Cortex of kidney (tissue), 1 donor: ENCODE results near the gene ST8SIA4.
"Not testable (repeated sequence)": the region's sequence is repeated elsewhere in the genome, so short reads cannot be mapped to it uniquely, and the experiment has no call there.

Experiments used
- DNase-seq: peaks from one replicate; lab custom pipeline; 2025; lab: John Stamatoyannopoulos, UW

ST8SIA4 gene

DNA sequence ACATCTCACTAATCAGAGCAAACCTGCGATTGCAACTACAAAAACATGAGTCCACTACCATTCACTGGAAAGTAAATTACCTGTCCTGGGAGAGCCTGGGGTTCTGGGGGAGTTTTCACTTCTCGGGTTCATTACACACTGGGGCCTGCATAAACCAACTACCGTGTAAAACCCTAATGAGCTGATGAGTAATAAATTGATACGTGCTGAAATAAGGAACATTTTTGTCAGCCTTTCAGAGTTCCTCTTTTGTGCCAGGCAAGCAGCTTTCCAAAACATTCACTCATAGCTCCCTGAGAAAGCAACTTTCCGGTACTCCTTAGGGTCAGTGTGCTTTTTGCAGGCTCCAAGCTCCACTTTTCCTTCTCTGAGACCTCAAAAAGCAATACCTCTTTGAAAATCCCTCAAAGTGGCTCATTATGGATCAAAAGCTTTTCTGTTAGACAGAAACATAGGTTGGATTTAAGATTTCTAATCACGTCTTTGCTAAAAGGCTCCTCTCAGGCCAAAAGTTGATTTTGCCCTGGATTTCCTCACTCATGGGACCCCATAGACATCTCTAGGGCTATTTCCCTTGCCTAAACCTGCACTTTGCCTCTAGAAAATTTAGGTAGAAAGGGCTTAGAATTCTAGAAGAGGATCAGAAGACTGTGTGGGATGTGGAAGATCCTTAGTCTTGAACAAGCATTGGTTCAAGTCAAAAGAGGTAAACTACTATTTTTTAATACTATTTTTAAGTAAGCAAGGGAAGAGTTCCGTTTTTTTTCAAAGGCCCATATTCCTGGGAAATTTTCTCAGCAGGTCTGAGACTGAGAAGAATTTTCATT lies 74.8 kb downstream of the ST8SIA4 start:
- no peak for DNase-seq

DNA sequence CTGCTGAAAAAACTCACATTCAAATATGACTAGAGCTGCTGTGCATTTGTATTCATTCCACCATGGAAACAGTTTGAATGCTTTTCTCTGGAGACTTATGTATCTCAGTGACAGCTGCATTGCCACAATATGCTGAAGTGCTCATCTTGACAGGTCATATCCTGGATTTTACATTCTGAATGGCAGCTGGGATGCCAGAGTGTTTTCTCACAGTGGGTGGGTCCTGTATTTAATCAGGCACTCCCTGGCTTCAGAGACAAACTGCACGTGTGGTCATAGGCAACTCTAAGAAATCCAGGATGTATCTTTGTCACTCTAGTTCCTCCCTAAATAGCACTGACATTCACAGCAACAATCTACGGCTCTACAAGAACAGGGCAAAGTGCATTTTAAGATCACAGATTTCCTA lies 75.6 kb downstream of the ST8SIA4 start:
- DNase-seq = no peak

DNA sequence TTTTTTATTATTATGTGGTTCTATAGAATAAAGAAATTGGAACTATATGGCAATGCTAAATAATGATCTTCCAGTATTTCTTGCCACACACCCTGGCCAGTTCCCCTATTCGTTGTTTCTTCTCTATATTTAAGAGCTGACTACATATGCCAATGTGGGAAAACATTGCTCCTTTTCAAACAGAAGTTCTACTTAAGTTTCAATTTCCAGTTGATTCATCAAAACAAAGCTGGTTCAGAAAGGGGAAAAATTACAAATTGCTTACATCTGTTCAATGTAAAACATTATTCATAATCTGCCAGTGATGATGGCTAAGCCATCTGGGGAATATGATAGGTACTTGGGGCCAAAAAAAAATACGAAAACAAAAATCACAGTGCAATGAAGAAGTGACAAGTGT lies 76.9 kb downstream of the ST8SIA4 start:
- no peak for DNase-seq

DNA sequence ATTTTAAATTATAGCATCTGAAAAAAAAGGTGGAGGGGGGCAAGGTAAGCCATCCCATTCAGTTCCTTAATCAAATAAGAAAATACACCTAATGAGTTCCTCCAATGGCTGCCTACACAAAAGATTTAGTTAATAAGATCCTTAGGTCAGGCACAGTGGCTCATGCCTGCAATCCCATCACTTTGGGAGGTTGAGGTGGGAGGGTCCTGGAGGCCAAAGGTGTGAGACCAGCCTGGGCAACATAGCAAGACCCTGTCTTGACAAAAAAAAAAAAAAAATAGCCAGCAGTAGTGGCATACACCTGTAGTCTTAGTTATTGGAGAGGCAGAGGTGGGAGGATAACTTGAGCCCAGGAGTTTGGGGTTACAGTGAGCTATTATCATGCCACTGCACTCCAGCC lies 78.4 kb downstream of the ST8SIA4 start:
- no peak for DNase-seq

DNA sequence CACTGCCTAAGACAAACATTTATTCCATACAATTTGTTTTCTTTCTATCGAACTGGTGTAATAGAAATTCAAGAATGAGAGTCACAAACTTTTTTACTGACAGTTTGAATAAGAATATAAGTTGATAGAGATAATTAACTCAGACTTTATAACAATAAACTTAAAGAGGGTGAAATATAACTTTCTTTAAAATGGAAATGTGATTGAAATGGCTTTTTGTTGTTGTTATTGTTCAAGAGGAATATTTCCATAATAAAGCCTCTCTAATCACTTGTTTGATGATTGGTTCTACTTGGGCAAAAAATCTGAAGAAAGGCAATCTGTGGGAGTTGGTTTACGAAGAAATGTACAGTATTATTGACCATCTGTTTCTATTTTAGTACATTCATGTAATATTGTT lies 79.3 kb downstream of the ST8SIA4 start:
- DNase-seq = no peak

DNA sequence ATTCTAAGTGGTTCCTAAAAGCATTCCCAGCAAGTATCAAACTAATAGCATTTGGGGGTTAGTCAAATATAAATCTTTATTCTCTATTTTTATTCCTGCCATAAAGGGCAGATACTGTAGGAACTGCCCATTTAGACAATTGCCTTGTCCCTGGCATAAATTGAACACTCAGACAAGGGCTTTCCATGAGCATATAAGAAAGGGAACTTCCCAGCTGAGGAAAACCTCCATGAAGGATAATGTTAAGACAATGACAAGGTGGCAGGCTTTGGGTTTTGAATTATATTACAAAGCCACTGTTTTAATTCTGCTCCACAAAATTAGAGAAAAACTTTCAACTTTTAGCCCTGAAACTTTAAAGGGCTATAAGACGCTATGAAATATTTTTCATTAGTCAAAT lies 81.3 kb downstream of the ST8SIA4 start:
- DNase-seq = no peak

DNA sequence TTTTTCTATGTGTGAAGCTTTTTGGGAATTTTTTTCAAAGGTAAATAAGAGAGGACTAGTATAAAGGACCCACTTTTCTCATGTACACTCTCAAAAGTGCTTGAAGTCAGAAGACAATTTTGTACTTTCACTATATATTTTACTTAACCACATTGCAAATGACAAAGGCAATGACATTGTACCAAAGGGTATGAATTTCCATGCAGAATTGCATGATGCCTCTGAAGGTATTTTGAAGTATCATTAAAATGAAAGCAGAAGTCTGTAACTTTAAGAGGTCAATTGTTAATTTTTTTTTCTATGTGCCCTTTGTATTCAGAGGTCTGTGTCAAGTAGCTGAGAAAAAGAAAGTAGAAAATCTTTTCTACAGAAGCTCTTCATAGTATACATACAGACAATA lies 84.7 kb downstream of the ST8SIA4 start:
- no peak for DNase-seq

DNA sequence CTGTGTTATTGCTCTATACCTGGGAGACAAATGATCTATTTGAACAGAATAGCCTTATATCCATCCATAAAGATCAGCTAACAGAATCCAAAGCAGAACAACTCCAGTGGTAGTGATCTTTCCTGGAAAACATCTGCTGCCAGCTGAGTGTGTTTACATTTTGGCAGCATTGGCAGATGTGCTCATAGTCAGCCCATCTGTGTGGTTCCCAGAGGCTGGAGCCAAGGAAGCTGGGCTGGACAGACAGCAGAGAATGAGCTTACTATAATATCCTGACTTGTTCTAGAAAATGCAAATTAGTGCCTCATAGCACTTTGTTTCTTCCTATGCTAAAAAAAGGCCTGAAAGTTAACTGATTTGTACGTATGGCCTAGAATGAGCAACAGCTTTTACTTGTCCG lies 99.7 kb downstream of the ST8SIA4 start:
- DNase-seq = no peak

DNA sequence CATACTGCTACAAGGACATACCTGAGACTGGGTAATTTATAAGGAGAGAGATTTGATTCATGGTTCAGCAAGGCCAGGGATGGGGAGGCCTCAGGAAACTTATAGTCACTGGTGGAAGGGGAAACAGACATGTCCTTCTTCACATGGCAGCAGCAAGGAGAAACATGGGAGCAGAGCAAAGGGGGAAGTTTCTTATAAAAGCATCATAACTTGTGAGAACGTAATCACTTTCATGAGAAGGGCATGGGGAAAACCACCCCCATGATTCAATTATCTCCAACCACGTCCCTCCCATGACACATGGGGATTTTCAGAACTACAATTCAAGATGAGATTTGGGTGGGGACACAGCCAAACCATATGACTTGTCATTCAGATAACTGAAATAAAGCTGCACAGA lies 100.9 kb downstream of the ST8SIA4 start:
- no peak for DNase-seq

DNA sequence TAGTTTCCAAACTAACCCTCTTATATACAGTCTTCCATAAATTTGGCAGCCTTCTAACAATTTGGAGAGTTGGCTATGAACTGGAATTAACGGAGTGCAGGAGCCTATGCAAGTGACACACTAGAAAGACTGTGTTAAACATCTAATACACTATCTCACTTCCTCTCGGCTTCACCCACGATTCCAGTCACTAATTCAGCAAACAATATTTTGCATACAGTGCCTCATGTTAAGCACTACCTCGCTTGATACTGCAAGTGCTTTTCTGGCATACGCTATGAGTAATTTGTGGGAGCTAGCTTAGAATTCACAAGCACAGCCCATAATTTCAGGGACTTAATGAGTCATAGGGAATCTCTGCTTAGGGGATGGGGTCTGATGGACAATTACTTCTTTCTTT lies 102.5 kb downstream of the ST8SIA4 start:
- DNase-seq = no peak

DNA sequence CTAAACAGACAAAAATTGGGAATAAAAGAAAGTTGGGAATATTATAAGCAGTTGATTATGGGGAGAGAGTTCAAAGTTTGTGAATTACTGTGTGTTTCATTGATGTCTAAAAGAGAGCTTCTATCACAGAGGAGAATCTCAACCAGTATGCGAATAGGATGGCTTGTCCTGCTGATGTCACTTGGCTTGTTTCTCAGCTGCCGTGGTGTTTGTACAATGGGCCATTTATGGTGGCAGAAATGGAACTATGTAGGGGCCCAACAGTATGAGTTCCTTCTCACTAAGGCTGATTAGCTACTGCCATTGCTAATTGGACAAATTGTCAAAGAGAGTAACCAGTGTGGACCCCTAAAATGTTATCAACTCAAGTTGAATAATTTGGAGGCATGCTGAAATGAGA lies 103.9 kb downstream of the ST8SIA4 start:
- DNase-seq = no peak

DNA sequence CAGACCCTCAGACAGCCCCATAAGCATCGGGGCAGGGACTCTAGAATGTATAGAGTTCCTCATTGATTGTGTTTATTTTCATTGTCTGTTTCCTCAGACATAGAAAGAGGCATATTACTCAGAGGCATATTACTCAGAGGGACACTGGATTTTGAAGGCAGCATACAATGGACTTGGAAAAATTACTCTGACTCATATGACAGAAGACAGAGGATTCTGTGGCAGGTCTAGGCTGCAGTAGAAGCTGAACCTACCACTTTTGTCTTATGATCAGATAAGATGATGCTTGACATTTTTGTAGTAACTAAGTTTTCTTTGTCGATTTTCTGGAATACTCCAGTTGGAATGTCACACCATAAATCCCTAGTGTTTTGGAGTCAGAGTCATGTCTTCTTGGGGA lies 105.2 kb downstream of the ST8SIA4 start:
- DNase-seq = no peak

DNA sequence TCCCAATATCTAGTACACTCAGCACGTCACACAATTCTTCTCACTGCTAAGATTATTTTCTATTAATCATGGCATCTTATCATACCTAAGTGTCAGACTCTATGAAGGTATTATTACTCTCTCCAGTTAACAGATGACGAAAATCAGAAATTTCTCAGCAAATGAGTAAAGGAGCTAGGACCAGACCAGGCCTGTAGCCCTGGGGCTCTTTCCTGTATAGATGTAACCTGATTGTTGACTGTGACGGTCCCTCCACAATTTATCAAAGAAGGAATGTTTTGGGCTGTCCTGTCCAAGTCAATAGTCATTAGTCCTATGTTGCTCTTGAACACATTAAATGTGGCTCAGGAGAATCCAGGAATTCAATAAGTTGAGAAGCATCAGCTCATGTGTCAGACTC lies 106.2 kb downstream of the ST8SIA4 start:
- no peak for DNase-seq

DNA sequence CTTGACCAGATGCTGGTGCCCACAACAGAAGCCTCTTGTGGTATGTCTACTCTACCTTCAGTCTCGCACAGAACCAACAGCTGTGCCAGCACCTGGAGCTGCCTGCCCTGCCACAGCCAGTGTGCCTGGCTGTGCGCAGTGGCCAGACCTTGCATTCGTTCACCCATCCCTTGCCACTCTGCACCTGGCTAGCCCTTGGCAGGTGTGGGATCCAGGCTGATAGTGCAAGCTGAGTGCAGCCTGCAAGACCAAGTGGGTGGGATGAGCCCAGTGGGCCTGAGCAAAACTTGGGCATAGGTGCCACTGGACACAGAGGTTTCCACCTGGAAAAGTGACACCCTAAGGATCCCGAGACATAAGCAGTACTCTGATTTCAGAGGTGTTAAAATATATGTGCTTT lies 108.2 kb downstream of the ST8SIA4 start:
- no peak for DNase-seq

DNA sequence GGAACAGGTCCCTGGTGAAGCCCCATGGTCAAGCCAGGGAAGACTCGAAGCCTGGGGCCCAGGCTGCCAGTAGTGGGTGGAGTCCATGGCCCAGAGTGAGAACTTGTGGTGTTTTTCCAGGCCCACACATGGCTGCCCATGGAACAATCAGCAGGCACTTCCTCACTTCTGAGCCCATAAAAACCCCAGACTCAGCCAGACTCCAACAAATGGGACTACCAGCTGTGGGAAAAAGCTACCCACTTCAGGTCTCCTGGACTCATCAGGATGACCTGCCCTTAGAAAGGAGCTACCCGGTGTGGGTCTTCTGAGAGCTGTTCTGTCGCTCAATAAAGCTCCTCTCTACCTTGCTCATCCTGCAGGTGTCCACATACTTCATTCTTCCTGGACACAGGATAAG lies 108.9 kb downstream of the ST8SIA4 start:
- DNase-seq = no peak

DNA sequence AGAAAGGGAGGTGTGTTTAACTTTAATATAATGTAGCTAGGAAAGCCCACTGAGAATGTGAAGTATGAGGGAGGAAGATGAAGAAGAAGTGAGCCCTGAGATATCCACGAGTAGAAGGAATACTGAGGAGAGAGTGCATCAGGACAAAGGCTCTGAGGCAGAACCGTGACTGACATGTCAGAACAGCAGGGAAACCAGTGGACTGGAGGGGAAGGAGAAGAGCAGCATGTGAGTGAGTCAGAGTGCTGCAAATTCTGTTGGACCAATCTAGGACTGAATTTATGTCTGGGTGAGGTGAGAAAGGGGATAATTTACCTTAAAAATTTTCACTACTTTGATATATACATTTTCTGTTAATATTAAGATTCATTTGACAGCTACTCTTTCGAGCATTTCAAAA lies 110.3 kb downstream of the ST8SIA4 start:
- no peak for DNase-seq

DNA sequence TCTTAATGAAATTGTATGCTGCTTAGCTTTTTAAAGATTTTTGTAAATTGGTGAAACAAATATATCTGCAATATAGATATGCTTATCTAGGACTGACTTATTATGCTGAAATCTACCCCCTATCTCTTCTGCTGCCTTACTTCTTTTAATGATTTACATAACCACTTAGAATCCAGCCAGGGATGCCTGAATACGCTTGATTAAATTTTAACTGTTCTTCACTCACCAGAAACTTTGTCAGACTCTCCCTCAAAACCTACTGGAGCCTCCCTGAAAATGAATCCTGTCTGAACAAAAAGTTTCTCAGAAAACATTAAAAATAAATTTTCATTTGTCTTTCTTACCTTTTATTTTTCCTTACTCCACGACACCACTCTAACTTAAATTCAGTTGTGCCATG lies 111.7 kb downstream of the ST8SIA4 start:
- no peak for DNase-seq

DNA sequence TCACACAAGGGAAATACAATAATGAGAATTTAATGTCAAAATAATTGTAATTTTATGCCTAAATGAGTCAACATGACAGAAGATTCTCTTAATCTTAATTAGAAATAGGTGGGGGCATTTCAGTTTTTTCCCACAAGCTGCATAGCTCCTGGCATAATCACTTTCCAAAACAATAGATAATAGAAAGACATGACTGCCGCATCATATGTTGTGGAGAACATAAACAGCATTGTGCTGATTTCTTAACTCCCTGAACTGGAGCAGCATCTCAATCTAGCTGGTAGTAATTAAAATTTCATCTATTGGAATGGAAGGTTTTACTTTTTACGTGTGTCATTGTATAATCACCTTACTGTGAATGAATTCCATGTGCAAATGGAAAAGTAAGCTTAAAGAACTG lies 112.1 kb downstream of the ST8SIA4 start:
- DNase-seq = no peak

DNA sequence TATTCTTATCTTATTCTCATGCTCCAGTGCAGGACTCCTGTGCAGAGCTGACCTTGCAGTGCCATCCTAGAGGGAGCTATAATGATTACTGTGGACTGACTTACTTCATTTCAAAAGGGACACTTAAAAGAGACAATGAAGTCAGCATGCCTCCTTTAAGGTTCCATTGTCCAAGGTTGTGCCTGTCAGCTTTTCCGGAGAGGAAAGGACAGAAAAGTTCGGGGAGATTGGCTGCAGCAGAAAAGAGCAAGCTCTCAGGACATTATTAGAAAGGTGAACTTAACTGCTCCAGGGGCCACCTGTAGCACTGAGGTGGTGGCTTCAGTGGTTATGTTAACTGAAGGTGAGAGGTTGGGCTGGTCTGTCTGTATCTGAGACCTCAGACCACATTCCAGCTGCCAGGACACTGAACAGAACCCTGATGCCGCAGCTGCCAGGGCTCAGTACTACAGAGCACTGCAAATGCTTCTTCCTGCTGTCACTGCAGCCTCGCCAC lies 112.9 kb downstream of the ST8SIA4 start:
- DNase-seq = no peak

DNA sequence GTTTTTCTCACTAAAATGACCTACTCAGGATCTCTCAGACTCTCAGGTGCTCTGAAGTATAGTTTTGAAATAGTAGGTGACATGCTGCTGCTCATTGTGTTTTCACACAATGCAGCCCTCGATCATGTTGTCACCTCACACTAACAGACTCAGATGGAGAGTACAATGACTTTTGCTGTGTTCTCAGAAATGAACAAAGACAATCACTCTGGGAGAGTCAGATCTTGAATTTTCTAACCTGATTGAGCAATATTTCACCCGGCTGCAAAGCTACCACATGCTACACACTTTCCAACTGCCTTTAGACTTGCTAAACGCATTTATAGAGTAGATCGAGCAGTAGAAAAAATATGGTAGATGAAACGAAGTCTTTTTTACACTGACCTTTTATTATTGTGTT lies 113.4 kb downstream of the ST8SIA4 start:
- no peak for DNase-seq

DNA sequence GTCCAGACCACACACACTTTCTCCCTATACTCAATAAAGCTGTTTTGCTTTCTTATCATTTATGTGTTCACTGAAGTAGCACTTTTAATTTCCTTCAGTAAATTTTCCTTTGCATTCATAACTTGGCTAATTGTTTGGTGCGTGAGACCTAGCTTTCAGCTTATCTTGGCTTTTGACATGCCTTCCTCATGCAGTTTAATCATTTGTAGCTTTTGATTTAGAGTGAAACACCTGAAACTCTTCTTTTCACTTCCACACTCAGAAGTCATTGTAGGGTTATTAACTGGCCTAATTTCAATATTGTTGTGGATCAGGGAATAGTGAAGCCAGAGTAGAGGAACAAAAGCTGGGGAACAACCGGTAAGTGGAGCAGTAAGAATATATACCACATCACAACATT lies 114.7 kb downstream of the ST8SIA4 start:
- no peak for DNase-seq

DNA sequence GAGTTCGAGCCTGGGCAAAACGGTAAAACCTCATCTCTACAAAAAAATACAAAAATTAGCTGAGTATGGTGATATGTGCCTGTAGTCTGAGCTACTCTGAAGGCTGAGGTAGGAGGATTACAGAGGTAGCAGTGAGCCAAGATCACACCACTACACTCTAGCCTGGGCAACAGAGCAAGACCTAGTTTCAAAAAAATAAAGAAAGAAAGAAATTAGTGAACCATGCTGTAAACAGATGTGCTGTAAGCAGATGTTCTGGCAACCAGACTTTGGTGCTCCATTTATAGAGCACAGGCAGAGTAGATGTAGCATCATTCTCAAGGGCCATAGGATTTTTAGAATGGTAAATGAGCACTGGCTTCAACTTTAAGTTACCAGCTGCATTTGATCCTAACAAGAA lies 115.4 kb downstream of the ST8SIA4 start:
- no peak for DNase-seq

DNA sequence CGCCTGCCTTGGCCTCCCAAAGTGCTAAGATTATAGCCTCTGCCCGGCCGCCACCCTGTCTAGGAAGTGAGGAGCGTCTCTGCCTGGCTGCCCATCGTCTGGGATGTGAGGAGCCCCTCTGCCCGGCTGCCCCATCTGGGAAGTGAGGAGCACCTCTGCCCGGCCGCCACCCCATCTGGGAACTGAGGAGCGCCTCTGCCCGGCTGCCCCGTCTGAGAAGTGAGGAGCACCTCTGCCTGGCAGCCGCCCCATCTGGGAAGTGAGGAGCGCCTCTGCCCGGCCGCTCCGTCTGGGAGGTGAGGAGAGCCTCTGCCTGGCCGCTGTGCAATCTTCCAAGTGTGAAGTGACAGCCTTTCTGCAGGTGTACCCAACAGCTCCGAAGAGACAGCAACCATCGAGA lies 117.5 kb downstream of the ST8SIA4 start:
- DNase-seq = not testable (repeated sequence)

DNA sequence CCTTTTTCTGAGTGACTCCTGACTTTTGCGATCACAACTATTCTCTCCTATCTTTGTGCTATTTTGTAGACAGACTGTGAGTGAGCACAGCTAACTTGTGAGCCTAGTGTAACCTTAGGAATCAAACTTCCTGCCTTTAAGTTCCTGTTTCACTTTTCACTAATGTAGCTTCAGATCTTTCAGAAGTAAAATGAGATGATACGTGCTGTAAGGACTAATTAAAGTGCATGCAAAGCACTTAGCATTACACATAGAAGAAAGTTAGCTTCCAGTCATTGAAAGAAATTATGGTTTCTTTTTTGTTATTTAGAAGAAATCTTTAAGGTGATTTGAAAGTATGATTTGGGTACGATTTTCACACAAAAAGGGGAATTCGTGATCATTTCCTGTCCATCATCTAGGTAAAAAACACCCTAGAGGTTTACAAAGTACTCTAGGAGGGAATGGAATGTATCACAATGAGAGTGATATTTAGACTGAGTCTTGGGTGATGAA lies 122.7 kb downstream of the ST8SIA4 start:
- no peak for DNase-seq
